ENCODE data around the gene SLC6A7. TPM values are rescaled to one million over a fixed set of nuclear protein-coding genes. Genes with fewer than 3 reads are reported as not detected.

The SLC6A7 gene
- total and polyA plus RNA-seq, 2 donors from 2014 or later = not detected

GRCh38 chr5:150253416-150254208, 63.8 kb downstream of the SLC6A7 start:
- H3K27ac ChIP-seq (ENCODE audit: low read depth in 2 of 2, low read length in 2 of 2) = no peak overlapping the region
- no peaks in the 10 kb centered on the region for H3K27me3 ChIP-seq (ENCODE audit: control insufficient read depth, insufficient read depth, low read length)
- no peaks in the 10 kb centered on the region for H3K9me3 ChIP-seq (ENCODE audit: control insufficient read depth in 2 of 3, insufficient read depth in 1 of 3, low read length in 3 of 3)
- no peak for FAIRE-seq
- no peaks in the 10 kb centered on the region for H3K4me1 ChIP-seq (ENCODE audit: control insufficient read depth in 2 of 3, insufficient read depth in 2 of 3, low read depth in 1 of 3, low read length in 3 of 3)
- no peak overlapping the region for H3K4me3 ChIP-seq (ENCODE audit: low read length in 3 of 3)
- no peak overlapping the region for H3K9ac ChIP-seq (ENCODE audit: low read length in 3 of 3)
- intact Hi-C loops (cut with DNase I) = no loop called here
- TF ChIP-seq, protein P1, sequence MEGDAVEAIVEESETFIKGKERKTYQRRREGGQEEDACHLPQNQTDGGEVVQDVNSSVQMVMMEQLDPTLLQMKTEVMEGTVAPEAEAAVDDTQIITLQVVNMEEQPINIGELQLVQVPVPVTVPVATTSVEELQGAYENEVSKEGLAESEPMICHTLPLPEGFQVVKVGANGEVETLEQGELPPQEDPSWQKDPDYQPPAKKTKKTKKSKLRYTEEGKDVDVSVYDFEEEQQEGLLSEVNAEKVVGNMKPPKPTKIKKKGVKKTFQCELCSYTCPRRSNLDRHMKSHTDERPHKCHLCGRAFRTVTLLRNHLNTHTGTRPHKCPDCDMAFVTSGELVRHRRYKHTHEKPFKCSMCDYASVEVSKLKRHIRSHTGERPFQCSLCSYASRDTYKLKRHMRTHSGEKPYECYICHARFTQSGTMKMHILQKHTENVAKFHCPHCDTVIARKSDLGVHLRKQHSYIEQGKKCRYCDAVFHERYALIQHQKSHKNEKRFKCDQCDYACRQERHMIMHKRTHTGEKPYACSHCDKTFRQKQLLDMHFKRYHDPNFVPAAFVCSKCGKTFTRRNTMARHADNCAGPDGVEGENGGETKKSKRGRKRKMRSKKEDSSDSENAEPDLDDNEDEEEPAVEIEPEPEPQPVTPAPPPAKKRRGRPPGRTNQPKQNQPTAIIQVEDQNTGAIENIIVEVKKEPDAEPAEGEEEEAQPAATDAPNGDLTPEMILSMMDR (IDR thresholded peaks at IDR 0.05; ENCODE audit: borderline replicate concordance, extremely low read depth, insufficient read depth) = no peak
- DNase-seq = peak in 1 of 5 donors; percentile 24
- H3K36me3 ChIP-seq (ENCODE audit: control insufficient read depth in 2 of 3, insufficient read depth in 3 of 3, low read length in 3 of 3) = no peaks in the 10 kb centered on the region

DNA sequence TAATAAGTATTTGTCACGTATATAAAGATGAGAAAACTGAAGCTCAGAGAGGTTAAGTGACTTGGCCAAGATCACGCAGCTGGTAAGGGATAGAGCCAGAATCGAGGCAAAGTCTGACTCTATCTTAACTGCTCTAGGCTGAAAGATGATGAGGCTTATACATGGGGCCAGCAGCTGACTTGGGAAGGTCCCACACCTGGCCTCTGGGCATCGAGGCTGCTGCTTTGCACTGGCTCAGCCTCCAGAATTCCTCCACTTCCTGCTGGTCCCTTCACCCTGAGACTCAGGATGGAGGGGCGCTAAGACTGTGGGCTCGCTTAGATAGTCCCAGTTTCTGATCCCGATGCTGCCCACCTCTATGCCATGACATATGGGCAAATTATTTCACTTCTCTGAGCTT, 64.5 kb downstream of the SLC6A7 start:
- Histone ChIP-seq H3K4me1 (ENCODE audit: control insufficient read depth in 2 of 3, insufficient read depth in 2 of 3, low read depth in 1 of 3, low read length in 3 of 3) (no peaks in the 10 kb centered on the region), H3K36me3 (ENCODE audit: control insufficient read depth in 2 of 3, insufficient read depth in 3 of 3, low read length in 3 of 3) (no peaks in the 10 kb centered on the region), H3K9ac (ENCODE audit: low read length in 3 of 3) (no peak overlapping the region), H3K4me3 (ENCODE audit: low read length in 3 of 3) (no peak overlapping the region), H3K9me3 (ENCODE audit: control insufficient read depth in 2 of 3, insufficient read depth in 1 of 3, low read length in 3 of 3) (no peaks in the 10 kb centered on the region), H3K27me3 (ENCODE audit: control insufficient read depth, insufficient read depth, low read length) (no peaks in the 10 kb centered on the region), H3K27ac (ENCODE audit: low read depth in 2 of 2, low read length in 2 of 2) (no peak overlapping the region)
- DNase-seq (no peak), FAIRE-seq (no peak)
- intact Hi-C loops (cut with DNase I) = no loop called here
- TF ChIP-seq, protein P1 (IDR thresholded peaks at IDR 0.05; ENCODE audit: borderline replicate concordance, extremely low read depth, insufficient read depth) = no peak

- Histone ChIP-seq H3K36me3 (ENCODE audit: control insufficient read depth in 2 of 3, insufficient read depth in 3 of 3, low read length in 3 of 3) (no peaks in the 10 kb centered on the region), H3K9me3 (ENCODE audit: control insufficient read depth in 2 of 3, insufficient read depth in 1 of 3, low read length in 3 of 3) (no peaks in the 10 kb centered on the region), H3K4me1 (ENCODE audit: control insufficient read depth in 2 of 3, insufficient read depth in 2 of 3, low read depth in 1 of 3, low read length in 3 of 3) (no peaks in the 10 kb centered on the region), H3K27ac (ENCODE audit: low read depth in 2 of 2, low read length in 2 of 2) (no peak overlapping the region), H3K9ac (ENCODE audit: low read length in 3 of 3) (no peak overlapping the region), H3K27me3 (ENCODE audit: control insufficient read depth, insufficient read depth, low read length) (no peaks in the 10 kb centered on the region), H3K4me3 (ENCODE audit: low read length in 3 of 3) (no peak overlapping the region)
- FAIRE-seq = no peak
- DNase-seq = no peak
- intact Hi-C loops (cut with DNase I) = no loop called here
- TF ChIP-seq, protein P1 (IDR thresholded peaks at IDR 0.05; ENCODE audit: borderline replicate concordance, extremely low read depth, insufficient read depth) = no peak
Measured at GRCh38 chr5:150254774-150255173, 64.9 kb downstream of the SLC6A7 start.

Data from kidney (tissue), 14 donors.